ENCODE data around the gene PARN. TPM values are rescaled to one million over a fixed set of nuclear protein-coding genes. Genes with fewer than 3 reads are reported as not detected.

Gene PARN
- polyA plus RNA-seq, 1 experiment, result 18.5 TPM

- POLR2A ChIA-PET, result interaction anchor here (0.6 kb wide), 1 partner anchor 37 kb away, joined by 4 read pairs; no protein-coding TSS in a partner anchor
Measured at GRCh38 chr16:14528306-14528705, 101.8 kb downstream of the PARN start.

GRCh38 chr16:14527411-14528044, 102.5 kb downstream of the PARN start:
- Histone ChIP-seq H3K27me3 (ENCODE audit: control insufficient read depth, insufficient read depth, low read length) (no peaks in the 10 kb centered on the region), H3K4me3 (ENCODE audit: low read depth, low read length) (no peak overlapping the region), H3K36me3 (ENCODE audit: control insufficient read depth, insufficient read depth, low read length) (no peaks in the 10 kb centered on the region; the same call in 1 of the 2 replicates)
- CTCF ChIA-PET, result interaction anchor here (1.0 to 4.3 kb wide), 13 partner anchors 15 to 603 kb away, joined by 3 to 24 read pairs (median 5); partner anchors contain the start of gene PARN
- POLR2A ChIA-PET, result interaction anchor here (0.6 kb wide), 3 partner anchors 10 to 215 kb away, joined by 3 to 4 read pairs (median 3); no protein-coding TSS in a partner anchor
- no peak for TF ChIP-seq CTCF (IDR thresholded peaks at IDR 0.05; ENCODE audit: insufficient read depth, low read depth, low read length)
- DNase-seq (ENCODE audit: low read depth), result no peak

More at GRCh38 chr16:14528306-14528705, 101.8 kb downstream of the PARN start:
- TF ChIP-seq CTCF (IDR thresholded peaks at IDR 0.05; ENCODE audit: insufficient read depth, low read depth, low read length), result no peak
- CTCF ChIA-PET, result interaction anchor here (0.8 to 4.3 kb wide), 17 partner anchors 9 to 604 kb away, joined by 3 to 24 read pairs (median 4); partner anchors contain the start of gene PARN
- no peak for DNase-seq (ENCODE audit: low read depth)
- no peaks in the 10 kb centered on the region for H3K27me3 ChIP-seq (ENCODE audit: control insufficient read depth, insufficient read depth, low read length)
- H3K36me3 ChIP-seq (ENCODE audit: control insufficient read depth, insufficient read depth, low read length), result no peaks in the 10 kb centered on the region; the same call in 1 of the 2 replicates
- no peak overlapping the region for H3K4me3 ChIP-seq (ENCODE audit: low read depth, low read length)

- no peaks in the 10 kb centered on the region for H3K27me3 ChIP-seq (ENCODE audit: control insufficient read depth, insufficient read depth, low read length)
- no peak for DNase-seq (ENCODE audit: low read depth)
- CTCF ChIA-PET, result interaction anchor here (3.7 kb wide), 1 partner anchor 225 kb away, joined by 22 read pairs; no protein-coding TSS in a partner anchor
- POLR2A ChIA-PET, result no interaction called here
- no peak for TF ChIP-seq CTCF (IDR thresholded peaks at IDR 0.05; ENCODE audit: insufficient read depth, low read depth, low read length)
- no peaks in the 10 kb centered on the region for H3K36me3 ChIP-seq (ENCODE audit: control insufficient read depth, insufficient read depth, low read length)
- H3K4me3 ChIP-seq (ENCODE audit: low read depth, low read length), result no peak overlapping the region
Measured at GRCh38 chr16:14525596-14525995, 104.5 kb downstream of the PARN start.

- H3K36me3 ChIP-seq (ENCODE audit: control insufficient read depth, insufficient read depth, low read length), result no peaks in the 10 kb centered on the region
- CTCF ChIA-PET, result no interaction called here
- DNase-seq (ENCODE audit: low read depth), result no peak
- H3K4me3 ChIP-seq (ENCODE audit: low read depth, low read length), result no peak overlapping the region
- H3K27me3 ChIP-seq (ENCODE audit: control insufficient read depth, insufficient read depth, low read length), result no peaks in the 10 kb centered on the region
- POLR2A ChIA-PET, result no interaction called here
- no peak for TF ChIP-seq CTCF (IDR thresholded peaks at IDR 0.05; ENCODE audit: insufficient read depth, low read depth, low read length)
Measured at GRCh38 chr16:14524979-14525378, 105.1 kb downstream of the PARN start.

DNA sequence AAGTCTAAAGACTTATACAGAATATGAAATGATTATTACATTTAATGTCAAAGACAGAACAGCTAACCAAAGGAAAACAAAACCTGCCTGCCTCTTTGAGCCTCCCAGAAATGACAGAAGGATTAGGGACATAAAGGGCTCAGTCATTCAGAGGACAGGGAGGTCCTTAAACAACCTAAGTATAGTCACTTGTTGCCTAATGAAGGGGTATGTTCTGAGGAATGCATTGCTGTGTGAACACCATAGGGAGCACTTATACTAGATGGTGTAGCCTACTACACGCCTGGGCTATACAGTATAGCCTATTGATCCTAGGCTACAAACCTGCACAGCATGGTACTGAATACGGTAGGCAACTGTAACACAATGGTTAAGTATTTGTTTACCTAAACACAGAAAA, 106.4 kb downstream of the PARN start:
- Histone ChIP-seq H3K4me3 (ENCODE audit: low read depth, low read length) (no peak overlapping the region), H3K36me3 (ENCODE audit: control insufficient read depth, insufficient read depth, low read length) (no peaks in the 10 kb centered on the region), H3K27me3 (ENCODE audit: control insufficient read depth, insufficient read depth, low read length) (no peaks in the 10 kb centered on the region)
- DNase-seq (ENCODE audit: low read depth), result no peak
- ChIA-PET CTCF (no interaction called here), POLR2A (no interaction called here)
- TF ChIP-seq CTCF (IDR thresholded peaks at IDR 0.05; ENCODE audit: insufficient read depth, low read depth, low read length), result no peak
